HG02763 (cell line): Measurements from ENCODE around the gene ETNK2.

Experiments
- ATAC-seq: cut with Tn5 transposase; IDR thresholded peaks from one replicate; pipeline ENCODE4 v1.9.1; 2021; ENCODE audit warnings: mild to moderate bottlenecking, moderate library complexity; ENCODE audit not compliant: unreplicated experiment

Gene ETNK2

DNA sequence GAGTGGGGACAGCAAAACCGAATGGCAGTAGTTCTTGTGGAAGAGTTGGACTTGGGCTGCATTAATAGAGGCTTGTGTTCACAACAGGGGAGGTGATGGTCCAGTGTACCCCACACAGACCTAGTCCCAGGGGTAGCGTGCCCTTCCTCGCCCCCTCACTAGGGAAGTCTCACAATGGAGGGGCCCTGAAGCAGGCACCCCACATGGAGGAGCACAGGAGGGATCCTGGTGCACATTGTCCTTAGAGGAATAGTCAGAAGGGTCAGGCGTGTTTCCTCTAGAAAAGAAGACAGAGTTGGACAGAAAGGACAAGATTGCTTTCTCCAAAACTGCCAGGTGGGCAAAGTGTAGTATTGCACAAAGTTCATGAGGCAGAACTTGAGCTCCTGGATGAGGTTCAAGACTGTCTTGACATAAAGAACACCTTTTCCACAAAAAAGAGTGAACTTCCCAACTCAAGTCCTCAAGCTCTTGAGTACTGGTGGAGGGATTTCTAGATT lies 23.3 kb downstream of the ETNK2 start:
- no peak for ATAC-seq

DNA sequence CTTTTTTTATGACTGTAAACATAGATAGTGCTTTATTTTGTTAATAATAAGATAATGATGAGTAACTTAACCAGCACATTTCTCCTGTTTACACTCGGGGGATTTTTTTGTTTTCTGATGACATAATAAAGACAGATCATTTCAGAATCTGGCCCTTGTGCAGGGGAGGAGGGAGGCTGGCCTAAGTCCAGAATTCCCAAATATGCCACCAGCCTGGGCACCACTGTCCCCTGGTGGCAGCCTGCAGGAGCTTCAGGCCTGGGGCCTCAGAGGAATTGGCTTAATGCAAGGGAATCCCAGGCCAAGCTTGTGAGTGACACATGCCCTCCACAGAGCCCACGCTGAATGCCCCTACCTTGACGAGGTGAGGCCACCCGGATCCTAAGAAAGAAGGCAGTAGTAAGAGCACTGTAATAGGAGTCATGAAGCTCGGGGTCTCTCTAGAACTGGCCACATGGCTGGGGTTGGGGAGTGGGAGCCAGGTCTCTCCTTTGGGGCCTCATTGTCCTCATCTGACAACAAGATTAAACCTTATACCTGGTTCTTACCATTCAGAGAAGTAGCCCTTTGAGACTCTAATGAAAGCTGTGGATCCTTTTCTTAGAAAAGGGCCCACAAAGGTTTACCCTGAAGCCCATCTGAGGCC lies 24.1 kb downstream of the ETNK2 start:
- ATAC-seq, result no peak

- no peak for ATAC-seq
Observed at GRCh38 chr1:204126956-204127355, 24.9 kb downstream of the ETNK2 start.

DNA sequence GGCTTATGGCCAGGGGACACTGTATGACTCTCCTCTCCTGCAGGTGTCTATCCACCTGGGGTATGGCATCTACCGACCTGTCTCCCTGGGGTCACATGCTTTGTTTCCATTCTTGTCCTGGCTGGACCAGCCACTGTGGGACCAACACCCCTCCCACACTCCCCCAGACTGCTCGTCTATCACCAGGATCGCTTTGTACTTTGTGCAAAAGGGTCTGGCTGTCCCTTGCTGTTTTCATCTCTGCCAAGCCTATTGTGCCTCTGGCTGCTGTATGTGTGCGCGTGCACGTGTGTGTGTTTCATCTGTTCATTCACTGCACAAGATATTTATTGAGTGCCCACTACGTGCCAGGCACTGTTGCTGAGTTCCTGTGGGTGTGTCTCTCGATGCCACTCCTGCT lies 25.5 kb downstream of the ETNK2 start:
- no peak for ATAC-seq

GRCh38 chr1:204125759-204126351 lies 26.0 kb downstream of the ETNK2 start:
- no peak for ATAC-seq

- no peak for ATAC-seq
Observed at GRCh38 chr1:204124639-204125038, 27.2 kb downstream of the ETNK2 start.

DNA sequence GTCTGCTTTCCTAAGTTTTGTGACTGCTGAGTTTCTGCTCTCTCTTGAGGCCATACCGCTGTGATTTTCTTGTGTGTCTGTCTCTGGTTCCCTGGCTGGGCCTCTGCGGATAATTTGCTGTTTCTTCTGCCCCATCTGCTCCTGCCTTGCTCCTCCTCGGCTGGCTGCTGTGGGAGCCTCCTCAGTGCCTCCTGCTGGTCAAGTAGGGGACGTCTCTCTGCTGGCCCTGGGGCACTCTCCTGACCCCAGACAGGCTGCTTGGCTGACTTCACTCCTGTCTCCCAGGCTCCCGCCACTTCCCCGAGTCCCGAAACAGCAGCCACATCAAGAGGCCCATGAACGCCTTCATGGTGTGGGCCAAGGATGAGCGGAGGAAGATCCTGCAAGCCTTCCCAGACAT lies 28.5 kb downstream of the ETNK2 start:
- ATAC-seq, result no peak

DNA sequence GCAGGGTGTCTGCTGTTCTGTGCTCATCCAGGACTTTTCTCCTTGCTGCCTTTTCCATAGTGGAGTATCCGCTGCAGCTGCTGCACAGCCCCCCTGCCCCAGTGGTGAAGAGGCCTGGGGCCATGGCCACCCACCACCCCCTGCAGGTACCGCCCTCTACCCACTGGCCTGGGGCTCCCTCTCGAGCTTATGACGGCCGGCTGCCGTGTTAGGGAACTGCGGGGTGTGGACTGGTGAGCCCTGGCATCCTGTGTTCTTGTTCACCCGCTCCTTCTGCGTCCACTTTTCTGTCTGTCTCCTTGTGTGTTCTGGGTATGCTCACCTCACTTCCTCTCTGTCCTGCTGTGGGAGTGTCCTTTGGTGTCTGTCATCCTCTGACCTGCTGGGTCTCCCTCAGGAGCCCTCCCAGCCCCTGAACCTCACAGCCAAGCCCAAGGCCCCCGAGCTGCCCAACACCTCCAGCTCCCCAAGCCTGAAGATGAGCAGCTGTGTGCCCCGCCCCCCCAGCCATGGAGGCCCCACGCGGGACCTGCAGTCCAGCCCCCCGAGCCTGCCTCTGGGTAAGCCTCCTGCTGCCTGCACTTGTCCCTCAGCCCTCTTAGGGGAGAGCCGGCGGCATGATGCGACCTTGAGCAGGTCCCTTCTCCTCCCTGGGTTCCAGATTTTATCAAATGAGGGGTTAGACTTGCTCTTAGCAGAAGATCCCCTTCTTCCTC lies 29.8 kb downstream of the ETNK2 start:
- ATAC-seq, result no peak

DNA sequence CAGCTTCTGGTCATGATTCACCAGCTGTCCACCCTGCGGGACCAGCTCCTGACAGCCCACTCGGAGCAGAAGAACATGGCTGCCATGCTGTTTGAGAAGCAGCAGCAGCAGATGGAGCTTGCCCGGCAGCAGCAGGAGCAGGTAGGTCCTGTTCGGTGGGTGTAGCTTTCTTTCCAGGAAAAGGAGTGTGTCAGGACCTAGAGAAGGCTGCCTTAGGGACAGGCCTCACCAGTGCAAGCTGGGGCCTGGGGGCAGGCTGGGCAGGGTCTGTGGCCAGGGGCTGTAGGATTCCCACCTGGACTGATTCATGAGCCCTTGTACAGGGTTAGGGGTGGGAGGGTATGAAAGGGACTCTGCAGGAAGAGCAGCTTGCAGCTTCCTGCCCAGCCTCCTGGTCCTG lies 35.3 kb downstream of the ETNK2 start:
- no peak for ATAC-seq

DNA sequence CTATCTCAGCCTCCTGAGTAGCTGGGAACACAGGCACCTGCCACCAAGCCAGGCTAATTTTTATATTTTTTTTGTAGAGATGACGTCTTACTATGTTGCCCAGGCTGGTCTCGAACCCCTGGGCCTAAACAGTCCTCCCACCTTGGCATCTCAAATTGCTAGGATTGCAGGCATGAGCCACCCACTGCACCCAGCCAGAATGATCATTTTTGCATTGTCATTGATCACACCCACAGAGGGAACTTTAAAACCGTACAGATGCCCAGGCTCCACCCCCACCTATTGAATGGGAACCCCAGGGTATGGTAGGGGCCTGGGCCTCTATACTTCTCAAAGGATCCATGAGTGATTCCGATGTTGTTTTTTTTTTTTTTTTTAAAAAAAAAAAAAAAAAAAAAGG lies 36.7 kb downstream of the ETNK2 start:
- ATAC-seq, result no peak

GRCh38 chr1:204114606-204115005 lies 37.2 kb downstream of the ETNK2 start:
- ATAC-seq, result no peak

GRCh38 chr1:204113896-204114295 lies 37.9 kb downstream of the ETNK2 start:
- no peak for ATAC-seq

DNA sequence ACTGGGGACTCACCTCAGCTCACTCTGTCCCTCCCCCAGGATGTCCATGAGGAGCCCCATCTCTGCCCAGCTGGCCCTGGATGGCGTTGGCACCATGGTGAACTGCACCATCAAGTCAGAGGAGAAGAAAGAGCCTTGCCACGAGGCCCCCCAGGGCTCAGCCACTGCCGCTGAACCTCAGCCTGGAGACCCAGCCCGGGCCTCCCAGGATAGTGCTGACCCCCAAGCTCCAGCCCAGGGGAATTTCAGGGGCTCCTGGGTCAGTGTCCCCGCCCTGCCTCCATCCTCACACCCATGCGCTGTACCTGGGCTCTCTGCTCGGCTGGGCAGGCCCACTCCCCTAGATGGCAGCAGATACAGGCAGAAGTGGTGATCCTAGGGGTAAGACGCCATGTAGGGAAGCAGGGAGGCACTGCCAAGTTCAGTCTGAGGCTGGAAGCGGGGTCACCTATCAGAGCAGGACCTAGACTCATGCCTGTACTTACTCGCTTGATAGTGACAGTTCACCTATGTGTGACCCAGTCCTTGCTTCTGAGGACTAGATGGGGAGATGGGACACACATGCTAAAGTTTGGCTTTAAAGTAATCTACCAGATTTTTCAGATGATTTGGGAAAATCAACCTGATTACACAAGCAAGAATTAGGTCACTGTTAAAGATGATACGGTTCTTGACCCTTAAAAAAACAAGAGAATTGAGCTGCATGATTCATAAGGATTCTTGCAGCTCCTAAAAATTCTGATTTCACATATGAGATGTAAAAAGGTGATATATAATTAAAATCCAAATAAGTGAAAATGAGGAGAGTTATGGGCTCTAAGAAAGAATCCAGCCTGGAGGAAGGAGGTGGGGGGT lies 38.7 kb downstream of the ETNK2 start:
- ATAC-seq, result no peak

- ATAC-seq, result no peak
Observed at GRCh38 chr1:204110894-204111633, 40.8 kb downstream of the ETNK2 start.

DNA sequence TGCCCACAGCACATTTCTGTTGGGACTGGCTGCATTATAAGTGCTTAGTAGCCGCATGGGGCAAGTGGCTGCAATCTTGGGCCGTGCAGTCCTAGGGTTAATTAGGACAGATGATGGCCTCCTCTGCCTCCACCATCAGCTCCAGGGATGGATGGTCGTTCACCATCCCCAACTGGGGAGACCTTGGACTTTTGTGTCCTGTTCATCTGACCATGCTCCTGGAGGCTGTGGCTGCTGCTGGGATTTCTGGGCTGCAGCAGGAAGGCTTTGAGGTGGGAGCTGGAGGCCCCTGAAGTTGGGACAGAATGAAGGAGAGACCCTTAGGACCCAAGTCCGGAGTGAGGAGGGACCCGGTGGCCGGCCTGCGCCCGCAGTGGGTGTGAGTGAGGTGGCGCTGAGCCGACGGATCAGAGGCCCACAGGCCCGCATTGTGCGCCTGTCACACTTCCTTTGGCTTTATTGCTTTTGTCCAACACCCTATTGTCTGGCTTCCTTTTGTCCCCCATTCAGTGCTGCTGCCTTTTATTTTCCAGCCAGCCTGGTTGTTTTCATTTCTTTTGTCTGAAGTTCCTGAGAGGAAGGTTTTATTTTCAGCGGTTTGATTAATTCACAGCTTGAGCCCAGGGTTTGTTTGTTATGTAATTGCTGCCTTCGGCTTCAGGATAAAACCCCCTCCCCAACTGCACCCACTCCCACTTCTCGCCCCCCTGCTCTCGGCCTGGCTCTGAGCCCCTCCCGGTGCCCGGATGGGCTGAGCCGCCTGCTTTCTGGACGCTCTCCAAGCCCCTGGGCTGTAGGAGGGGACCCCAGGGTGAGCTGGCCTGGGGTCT lies 43.3 kb downstream of the ETNK2 start:
- ATAC-seq, result no peak

DNA sequence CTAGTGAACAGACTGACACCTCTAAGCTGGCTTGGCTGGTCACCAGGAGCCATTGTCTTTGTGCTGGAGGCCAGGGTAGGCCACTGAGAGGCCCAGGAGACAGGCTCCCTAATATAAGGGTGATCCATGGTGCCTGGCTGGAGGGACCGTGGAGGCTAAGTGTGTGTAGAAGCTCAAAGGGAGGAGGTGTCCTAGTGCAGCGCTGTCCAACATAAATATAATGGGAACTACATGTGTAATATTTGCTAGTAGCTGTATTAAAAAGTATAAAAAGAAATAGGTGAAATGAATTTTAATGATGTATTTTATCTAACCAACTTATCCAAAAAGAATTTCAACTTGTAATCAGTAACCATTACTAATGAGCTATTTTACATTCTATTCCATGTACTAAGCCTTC lies 44.0 kb downstream of the ETNK2 start:
- ATAC-seq, result no peak

GRCh38 chr1:204106825-204107224 lies 45.0 kb downstream of the ETNK2 start:
- ATAC-seq, result no peak

- ATAC-seq, result no peak
Observed at GRCh38 chr1:204105131-204105515, 46.7 kb downstream of the ETNK2 start.

DNA sequence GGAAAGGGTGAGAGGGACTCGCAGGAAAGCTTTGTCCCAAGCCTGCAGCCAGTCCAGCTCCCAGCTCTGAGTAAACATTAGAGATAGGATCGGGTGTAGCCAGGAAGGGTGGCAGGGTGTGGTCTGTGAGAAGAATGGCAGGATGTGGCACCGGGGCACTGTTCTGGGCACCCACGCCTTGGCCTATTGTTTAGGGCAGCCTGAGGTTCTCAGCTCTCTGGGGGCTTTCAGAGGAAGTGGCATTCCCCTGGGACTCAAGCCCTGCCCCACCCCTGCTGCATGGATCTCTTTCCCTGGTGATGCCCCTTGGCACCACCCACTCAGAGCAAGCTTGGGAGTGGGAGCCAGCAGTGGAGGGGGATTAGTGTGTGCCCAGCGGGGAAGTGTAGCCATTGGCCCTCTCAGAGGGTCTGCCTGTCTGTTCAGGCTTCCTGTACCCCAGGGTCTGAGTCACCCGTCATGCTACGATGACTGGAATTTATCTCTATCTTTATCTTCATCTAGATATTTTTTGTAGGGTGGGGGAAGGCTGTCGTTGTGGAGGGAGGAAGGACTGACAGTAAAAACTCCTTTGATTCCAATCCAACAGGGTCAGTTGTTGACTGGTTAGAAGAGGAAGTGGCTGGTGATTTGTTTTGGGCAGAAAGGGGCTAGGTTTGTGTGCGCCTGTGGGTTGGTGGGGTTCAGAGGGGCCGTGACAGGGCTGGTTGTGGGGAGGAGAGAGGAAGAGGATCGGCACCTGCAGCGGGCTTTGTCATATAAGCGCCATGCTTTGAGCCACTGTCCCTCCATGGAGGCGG lies 47.3 kb downstream of the ETNK2 start:
- ATAC-seq, result no peak
